HepG2 (cell line): Measurements from ENCODE around the gene AREL1. TPM values are rescaled to one million over a fixed set of nuclear protein-coding genes. Genes with fewer than 3 reads are reported as not detected.

ENCODE experiments used
- ATAC-seq: fragments of 200-7000 bp; cut with Tn5 transposase; 3 replicates; pipeline ENCODE4 v1.9.1; 2020; ENCODE audit warnings: mild to moderate bottlenecking, moderate library complexity
- BruUV-seq: library from RNA; stranded (reverse); fragments of 400-500 nt; replicated peaks from 2 replicates; lab custom pipeline; 2021; lab: Mats Ljungman, UMichigan
- CTCF ChIA-PET: fragments of 300-600 bp; formaldehyde crosslinking; extraction: SDS; loops from one replicate; lab custom pipeline; 2021; ENCODE audit warnings: low total read pairs, inconsistent platforms, low intra/inter-chr PET ratio; lab: Yijun Ruan, JAX
- POLR2A ChIA-PET: fragments of 350-600 bp; sonication (Branson Sonifier 250); formaldehyde crosslinking; loops from one replicate; lab custom pipeline; 2020; ENCODE audit warnings: antibody characterized with exemption, inconsistent platforms; lab: Yijun Ruan, JAX
- DNase-seq: peaks from one replicate; pipeline ENCODE4 v3.0.0-alpha.2; 2015; ENCODE audit warnings: low spot score
- FAIRE-seq: peaks from 3 replicates; lab custom pipeline; 2011; peaks lifted over from hg19 to GRCh38; lab: Jason Lieb, UNC
- H2AFZ ChIP-seq: one replicate; pipeline ENCODE4 v1.6.1; 2011; ENCODE audit warnings: low read length, inconsistent platforms
- H3K27ac ChIP-seq: fragments of 300-600 bp; 3 replicates; pipeline ENCODE4 v1.8.0; 2011; ENCODE audit warnings: mixed run types, mild to moderate bottlenecking, mixed read lengths, low read length, inconsistent platforms; ENCODE audit not compliant: insufficient read depth; ENCODE audit errors: extremely low read length
- H3K27me3 ChIP-seq, 2 experiments: fragments of 200-600 bp in 1 of 2; 2 replicates in 1 of 2; 3 replicates in 1 of 2; pipeline versions ENCODE4 v1.6.0 to v1.8.0; 2011; ENCODE audit warnings: low read length in 2 of 2, mild to moderate bottlenecking in 2 of 2, moderate library complexity in 2 of 2, inconsistent platforms in 1 of 2; ENCODE audit not compliant: insufficient read depth in 2 of 2, control insufficient read depth in 1 of 2
- H3K36me3 ChIP-seq, 2 experiments: fragments of 200-600 bp in 1 of 2; replicated peaks in 1 of 2; 2 replicates in 1 of 2; 3 replicates in 1 of 2; pipeline versions ENCODE4 v1.5.1 to v1.8.0; 2011; ENCODE audit warnings: low read length in 2 of 2, inconsistent platforms in 1 of 2; ENCODE audit not compliant: insufficient read depth in 2 of 2, control insufficient read depth in 1 of 2
- H3K4me1 ChIP-seq: 2 replicates; pipeline ENCODE4 v1.5.1; 2012; ENCODE audit warnings: low read length, inconsistent platforms; ENCODE audit not compliant: insufficient read depth
- H3K4me2 ChIP-seq: 2 replicates; pipeline ENCODE4 v1.6.0; 2011; ENCODE audit warnings: low read depth, low read length, inconsistent platforms
- H3K4me3 ChIP-seq, 3 experiments: fragments of 200-600 bp in 1 of 3; sonication (generic), shearing (Covaris generic) in 1 of 3; replicated peaks in 1 of 3; 2 replicates each; pipeline ENCODE4 v1.5.1; 2011 to 2016; ENCODE audit warnings: low read length in 3 of 3, inconsistent platforms in 2 of 3, low read depth in 2 of 3, mild to moderate bottlenecking in 2 of 3, control low read depth in 1 of 3, mixed read lengths in 1 of 3; ENCODE audit not compliant: insufficient read depth in 1 of 3
- H3K79me2 ChIP-seq: one replicate; pipeline ENCODE4 v1.6.1; 2011; ENCODE audit warnings: low read length, inconsistent platforms; ENCODE audit not compliant: insufficient read depth
- H3K9ac ChIP-seq: 2 replicates; pipeline ENCODE4 v1.6.0; 2011; ENCODE audit warnings: mild to moderate bottlenecking, low read depth, low read length, inconsistent platforms; ENCODE audit not compliant: insufficient read depth
- H3K9me3 ChIP-seq: 2 replicates; pipeline ENCODE4 v1.5.1; 2012; ENCODE audit warnings: mild to moderate bottlenecking, low read length
- H4K20me1 ChIP-seq: 2 replicates; pipeline ENCODE4 v1.6.0; 2011; ENCODE audit warnings: inconsistent platforms, mild to moderate bottlenecking, low read length, moderate library complexity; ENCODE audit not compliant: insufficient read depth
- CEBPB ChIP-seq: IDR thresholded peaks from 2 replicates; pipeline ENCODE4 v1.6.1; 2011; ENCODE audit warnings: low read depth, low read length, improper control_type of control experiment, borderline replicate concordance
- DBP ChIP-seq: sonication (generic); formaldehyde crosslinking; IDR thresholded peaks from 2 replicates; pipeline ENCODE4 v1.4.0; 2020; ENCODE audit warnings: missing genetic modification reagents; ENCODE audit errors: not compliant biosample characterization
- MAFK ChIP-seq, 2 experiments: IDR thresholded peaks in 1 of 2; conservative IDR thresholded peaks in 1 of 2; 2 replicates each; pipeline ENCODE4 v1.6.1; 2011; ENCODE audit warnings: improper control_type of control experiment in 2 of 2, low read length in 2 of 2
- MAZ ChIP-seq, 2 experiments: sonication (generic) in 1 of 2; formaldehyde crosslinking in 1 of 2; IDR thresholded peaks; 2 replicates each; pipeline versions ENCODE4 v1.5.0 to v1.6.1; 2012 to 2020; ENCODE audit warnings: low read depth in 2 of 2, mild to moderate bottlenecking in 2 of 2, borderline replicate concordance in 1 of 2, improper control_type of control experiment in 1 of 2, low read length in 1 of 2, missing genetic modification reagents in 1 of 2, moderate library complexity in 1 of 2
- SRF ChIP-seq: IDR thresholded peaks from 2 replicates; pipeline ENCODE4 v1.6.1; 2011; ENCODE audit warnings: mild to moderate bottlenecking, low read depth, low read length, moderate library complexity
- ZNF432 ChIP-seq: sonication (generic); formaldehyde crosslinking; IDR thresholded peaks from 2 replicates; pipeline ENCODE4 v1.5.0; 2020; ENCODE audit warnings: missing genetic modification reagents, mild to moderate bottlenecking, borderline replicate concordance
- ZNF652 ChIP-seq: IDR thresholded peaks from 2 replicates; pipeline ENCODE4 v1.6.1; 2016; ENCODE audit warnings: low read depth, borderline replicate concordance
- ZNF737 ChIP-seq: sonication (generic); formaldehyde crosslinking; IDR thresholded peaks from 2 replicates; pipeline ENCODE4 v1.5.0; 2020; ENCODE audit warnings: missing genetic modification reagents, mild to moderate bottlenecking, borderline replicate concordance
- ZNF773 ChIP-seq: sonication (generic); formaldehyde crosslinking; IDR thresholded peaks from 2 replicates; pipeline ENCODE4 v1.4.0; 2020; ENCODE audit warnings: missing genetic modification reagents, borderline replicate concordance
- WGBS: methylation state at CpG from one replicate; pipeline ENCODE4 v1.1.6; 2017; ENCODE audit warnings: low lambda C conversion rate; 5-methylcytosine and 5-hydroxymethylcytosine counted together
- in situ Hi-C: cut with HindIII; loops from 2 replicates; pipeline ENCODE4 v1.10.0; 2017; ENCODE audit warnings: low pct_unique_long_range_greater_than_20kb; ENCODE audit not compliant: extremely low pct_ligation_motif_present
- intact Hi-C: fragments of 100-400 bp; cut with micrococcal nuclease; formaldehyde crosslinking; loops from one replicate; pipeline ENCODE4 v1.10.0; 2022; ENCODE audit not compliant: unreplicated experiment
- polyA plus RNA-seq, 8 experiments: library from polyadenylated mRNA; depleted of rRNA in 3 of 8; stranded (reverse) in 7 of 8; unstranded in 1 of 8; fragments of >200 nt; fragmentation: Illumina TruSeq in 4 of 8; extraction: Trizol in 4 of 8; gene quantifications; 2 replicates each; pipeline versions ENCODE4 v1.2.1 to v1.2.3, GENCODE V29; 2011 to 2016; ENCODE audit warnings: low read depth in 4 of 8, missing spikeins in 1 of 8, mixed read lengths in 1 of 8; ENCODE audit not compliant: insufficient read depth in 1 of 8
- total RNA-seq, 5 experiments: library from RNA; depleted of rRNA; stranded (reverse); fragments of >200 nt; fragmentation: Illumina TruSeq; extraction: Trizol; gene quantifications; 2 replicates each; pipeline ENCODE4 v1.2.3, GENCODE V29; 2016; ENCODE audit warnings: low read depth in 1 of 5
- TF ChIP-seq, protein P1 (sequence below): sonication (generic); formaldehyde crosslinking; IDR thresholded peaks from 2 replicates; pipeline ENCODE4 v1.4.0; 2020; ENCODE audit warnings: missing genetic modification reagents

AREL1 gene
- total and polyA plus RNA-seq, 2 of the 13 experiments (the other 11 are each of a cell fraction or from before 2014, with no cell fraction given), result 21.3 to 25.4 TPM

- TF ChIP-seq ZNF652 (CRISPR knock-in tag), result no peak
- no peak for TF ChIP-seq ZNF773 (CRISPR knock-in tag)
- TF ChIP-seq SRF, result no peak
- TF ChIP-seq ZNF737 (CRISPR knock-in tag), result no peak
- no peak for TF ChIP-seq ZNF432 (CRISPR knock-in tag)
- TF ChIP-seq MAZ (IDR thresholded peaks at IDR 0.05; ENCODE audit: borderline replicate concordance, low read depth, low read length), result no peak
- TF ChIP-seq MAZ (CRISPR knock-in tag; IDR thresholded peaks at IDR 0.05; ENCODE audit: low read depth), result no peak
- TF ChIP-seq, protein P1, sequence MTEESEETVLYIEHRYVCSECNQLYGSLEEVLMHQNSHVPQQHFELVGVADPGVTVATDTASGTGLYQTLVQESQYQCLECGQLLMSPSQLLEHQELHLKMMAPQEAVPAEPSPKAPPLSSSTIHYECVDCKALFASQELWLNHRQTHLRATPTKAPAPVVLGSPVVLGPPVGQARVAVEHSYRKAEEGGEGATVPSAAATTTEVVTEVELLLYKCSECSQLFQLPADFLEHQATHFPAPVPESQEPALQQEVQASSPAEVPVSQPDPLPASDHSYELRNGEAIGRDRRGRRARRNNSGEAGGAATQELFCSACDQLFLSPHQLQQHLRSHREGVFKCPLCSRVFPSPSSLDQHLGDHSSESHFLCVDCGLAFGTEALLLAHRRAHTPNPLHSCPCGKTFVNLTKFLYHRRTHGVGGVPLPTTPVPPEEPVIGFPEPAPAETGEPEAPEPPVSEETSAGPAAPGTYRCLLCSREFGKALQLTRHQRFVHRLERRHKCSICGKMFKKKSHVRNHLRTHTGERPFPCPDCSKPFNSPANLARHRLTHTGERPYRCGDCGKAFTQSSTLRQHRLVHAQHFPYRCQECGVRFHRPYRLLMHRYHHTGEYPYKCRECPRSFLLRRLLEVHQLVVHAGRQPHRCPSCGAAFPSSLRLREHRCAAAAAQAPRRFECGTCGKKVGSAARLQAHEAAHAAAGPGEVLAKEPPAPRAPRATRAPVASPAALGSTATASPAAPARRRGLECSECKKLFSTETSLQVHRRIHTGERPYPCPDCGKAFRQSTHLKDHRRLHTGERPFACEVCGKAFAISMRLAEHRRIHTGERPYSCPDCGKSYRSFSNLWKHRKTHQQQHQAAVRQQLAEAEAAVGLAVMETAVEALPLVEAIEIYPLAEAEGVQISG (CRISPR knock-in tag), result no peak
- TF ChIP-seq, all 625 proteins: peak for 0
Observed at GRCh38 chr14:74656964-74657363, 55.9 kb downstream of the AREL1 start (continued).

DNA sequence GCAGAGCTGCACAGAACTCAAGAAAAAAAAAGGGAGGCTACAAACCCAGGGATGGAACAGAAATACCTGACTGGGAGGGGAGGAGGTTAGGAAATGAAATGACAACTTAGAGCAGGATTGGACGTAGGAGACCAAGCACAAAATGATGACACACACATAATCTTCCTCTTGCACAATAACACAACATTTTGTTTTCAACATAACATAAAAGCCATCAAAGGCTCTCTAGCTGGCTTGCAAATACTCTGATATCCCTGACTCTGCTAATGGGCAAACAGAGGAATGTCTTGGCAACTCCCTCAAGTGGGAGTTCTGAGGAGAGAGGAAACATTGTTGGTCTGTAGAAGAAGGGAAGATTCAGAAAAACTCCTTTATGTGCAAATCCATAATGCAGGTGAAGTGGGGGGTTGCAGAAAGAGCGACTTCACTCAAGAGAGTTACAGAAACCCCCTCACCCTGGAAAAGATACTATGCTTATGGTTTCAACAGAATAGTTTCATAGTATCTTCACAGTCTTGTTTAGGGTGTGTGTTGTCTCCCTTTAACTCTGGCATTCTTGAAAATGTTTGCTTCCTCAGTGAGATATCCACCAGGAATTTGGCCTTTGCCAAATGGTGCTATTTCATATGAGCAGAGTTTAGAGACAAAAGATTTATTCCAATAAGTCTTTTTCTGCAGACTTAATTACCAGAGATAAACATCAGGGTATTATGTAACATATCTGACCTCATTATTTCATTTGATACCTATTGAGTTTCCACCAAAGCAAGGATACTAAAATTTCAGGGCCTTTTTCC is 57.1 kb downstream of the AREL1 start:
- no peak overlapping the region for H3K9ac ChIP-seq
- H3K36me3 ChIP-seq, result peaks cover 0 to 4% of the 10 kb centered on the region in 2 experiments; a peak in 3 of 5 replicates
- H3K9me3 ChIP-seq, result no peaks in the 10 kb centered on the region
- intact Hi-C loops, result no loop called here
- H3K79me2 ChIP-seq, result no peaks in the 10 kb centered on the region
- no TSS peak for BruUV-seq
- TF ChIP-seq DBP (CRISPR knock-in tag) (no peak), MAFK (conservative IDR thresholded peaks at IDR 0.05 in 1 of 2, IDR thresholded peaks at IDR 0.05 in 1 of 2; ENCODE audit: low read length in 2 of 2) (peak; percentile 12 to 43; a peak in 1 of 4 replicates), CEBPB (peak; percentile 58; the same call in 1 of the 2 replicates)
- TF ChIP-seq, all 625 proteins: peak for 2
- Histone ChIP-seq H3K4me2 (no peak overlapping the region), H3K27me3 (no peaks in the 10 kb centered on the region), H3K4me3 (no peak overlapping the region), H2AFZ (no peak overlapping the region), H3K4me1 (no peaks in the 10 kb centered on the region), H4K20me1 (no peaks in the 10 kb centered on the region), H3K27ac (no peak overlapping the region)
- 90% methylated on average over 2 of the region's 2 CpGs for WGBS
- POLR2A ChIA-PET, result no interaction called here
- FAIRE-seq, result no peak
- in situ Hi-C loops, result no loop called here
- CTCF ChIA-PET, result no interaction called here
- DNase-seq, result no peak
- ATAC-seq, result no peak
